Activated CD8-positive, alpha-beta memory T cell treated with anti-CD3 and anti-CD28 coated beads, Interleukin-2, amount 50 U/mL, for 48 hours (primary cell): ENCODE data around the gene CSNK1E.
A peak's percentile ranks its signal among the peaks of the same experiment; 100 is the strongest.
"Not testable (repeated sequence)": the region's sequence is repeated elsewhere in the genome, so short reads cannot be mapped to it uniquely, and the experiment has no call there.

Source experiments
- DNase-seq: peaks from one replicate; pipeline ENCODE4 v3.0.0-alpha.2; 2020

The CSNK1E gene

DNA sequence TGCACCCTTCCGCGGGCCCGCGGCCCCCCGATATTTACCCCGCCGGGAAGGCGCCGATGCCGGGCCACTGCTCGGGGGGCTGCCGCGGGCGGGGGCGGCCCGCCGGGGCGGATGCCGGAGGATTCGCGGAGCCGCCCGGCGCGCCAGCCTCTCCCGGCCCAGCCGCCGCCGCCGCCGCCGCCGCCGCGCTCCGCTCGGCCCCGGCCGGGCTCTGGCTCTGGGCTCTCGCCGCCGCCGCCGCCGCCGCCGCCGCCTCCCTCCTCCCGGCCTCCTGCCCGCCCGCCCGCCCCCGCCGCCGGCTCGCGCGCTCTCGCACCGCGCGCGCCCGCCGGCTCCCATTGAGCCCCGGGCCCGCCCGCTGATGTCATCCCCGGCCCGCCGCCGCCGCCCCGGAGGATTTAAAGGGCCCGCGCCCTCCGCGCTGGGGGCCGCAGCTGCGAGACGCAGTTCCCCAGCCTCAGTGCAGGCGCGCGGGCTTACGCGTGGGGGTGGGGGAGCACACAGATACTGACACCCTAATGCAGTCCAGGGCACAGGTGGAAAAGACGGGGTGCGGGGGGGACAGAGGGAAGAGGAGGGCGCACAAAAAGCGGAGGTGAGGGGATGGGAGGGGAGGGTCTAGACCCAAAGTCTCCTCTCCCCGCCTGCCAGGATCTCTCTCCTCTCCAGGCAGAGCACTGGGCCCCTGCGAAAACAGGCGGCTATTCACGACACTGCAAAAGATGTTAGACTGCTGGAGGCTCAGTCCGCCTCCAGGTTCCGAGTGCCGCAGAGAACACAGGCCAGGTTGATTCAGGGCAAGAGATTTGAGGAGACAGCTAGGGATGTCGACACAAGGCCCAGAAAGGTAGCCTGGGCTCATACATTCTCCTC is at the start of gene CSNK1E:
Gene CSNK1E, minus strand, starts transcription at position 312 of the 873 bp plus-strand sequence. CDS start 3,276 bp downstream, outside the sequence.
- peak; percentile 87 for DNase-seq

DNA sequence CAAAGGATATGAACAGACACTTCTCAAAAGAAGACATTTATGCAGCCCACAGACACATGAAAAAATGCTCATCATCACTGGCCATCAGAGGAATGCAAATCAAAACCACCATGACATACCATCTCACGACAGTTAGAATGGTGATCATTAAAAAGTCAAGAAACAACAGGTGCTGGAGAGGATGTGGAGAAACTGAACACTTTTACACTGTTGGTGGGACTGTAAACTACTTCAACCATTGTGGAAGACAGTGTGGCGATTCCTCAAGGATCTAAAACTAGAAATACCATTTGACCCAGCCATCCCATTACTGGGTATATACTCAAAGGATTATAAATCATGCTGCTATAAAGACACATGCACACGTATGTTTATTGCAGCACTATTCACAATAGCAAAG is 48.6 kb upstream of the CSNK1E start:
- not testable (repeated sequence) for DNase-seq

DNA sequence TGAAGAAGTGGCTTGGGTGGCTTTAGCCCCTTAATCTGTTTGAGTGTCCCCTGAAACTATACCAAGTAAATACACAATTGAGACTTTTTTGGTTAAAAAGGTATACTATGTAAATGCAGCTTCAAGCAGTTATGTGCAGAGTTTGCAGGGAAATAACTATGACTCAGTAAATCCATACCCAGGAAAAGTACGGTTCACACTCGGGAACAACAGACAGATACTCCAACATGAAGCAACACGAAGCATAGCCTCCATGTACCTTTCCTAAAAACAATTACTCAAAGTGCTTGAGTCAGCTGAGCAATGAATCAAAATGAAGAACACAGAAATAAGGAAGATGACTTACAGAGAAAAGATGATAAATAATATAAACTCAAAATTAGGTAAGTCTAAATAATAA is 47.9 kb upstream of the CSNK1E start:
- DNase-seq = not testable (repeated sequence)

DNA sequence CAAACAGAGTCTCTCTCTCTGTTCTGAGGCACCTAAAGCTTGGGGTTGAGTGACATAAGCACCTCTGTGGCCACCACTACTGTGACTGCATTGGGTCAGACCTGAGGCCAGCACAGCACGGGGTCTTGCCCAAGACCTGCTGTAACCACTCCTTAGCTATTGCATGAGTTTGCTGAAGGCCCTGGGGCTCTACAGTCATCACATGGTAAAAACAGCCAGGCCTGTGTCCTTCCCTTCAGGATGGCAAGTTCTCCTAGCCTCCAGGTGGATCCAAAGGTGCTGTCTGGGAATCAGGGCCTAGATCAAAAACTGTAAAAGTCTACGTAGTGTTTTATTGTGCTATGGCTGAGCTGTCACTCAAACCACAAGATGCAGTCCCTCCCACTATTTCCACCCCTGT is 43.3 kb upstream of the CSNK1E start:
- DNase-seq = not testable (repeated sequence)

DNA sequence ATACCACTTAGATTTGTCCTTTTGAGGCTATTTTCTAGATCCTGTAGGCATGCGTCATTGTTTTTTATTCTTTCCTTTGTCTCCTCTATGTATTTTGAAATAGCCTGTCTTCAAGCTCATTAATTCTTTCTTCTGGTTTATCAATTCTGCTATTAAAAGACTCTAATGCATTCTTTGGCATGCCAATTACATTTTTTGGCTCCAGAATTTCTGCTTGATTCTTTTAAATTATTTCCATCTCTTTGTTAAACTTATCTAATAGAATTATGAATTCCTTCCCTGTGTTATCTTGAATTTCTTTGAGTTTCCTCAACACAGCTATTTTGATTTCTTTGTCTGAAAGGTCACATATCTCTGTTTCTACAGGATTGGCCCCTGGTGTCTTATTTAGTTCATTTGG is 42.6 kb upstream of the CSNK1E start:
- DNase-seq = not testable (repeated sequence)

DNA sequence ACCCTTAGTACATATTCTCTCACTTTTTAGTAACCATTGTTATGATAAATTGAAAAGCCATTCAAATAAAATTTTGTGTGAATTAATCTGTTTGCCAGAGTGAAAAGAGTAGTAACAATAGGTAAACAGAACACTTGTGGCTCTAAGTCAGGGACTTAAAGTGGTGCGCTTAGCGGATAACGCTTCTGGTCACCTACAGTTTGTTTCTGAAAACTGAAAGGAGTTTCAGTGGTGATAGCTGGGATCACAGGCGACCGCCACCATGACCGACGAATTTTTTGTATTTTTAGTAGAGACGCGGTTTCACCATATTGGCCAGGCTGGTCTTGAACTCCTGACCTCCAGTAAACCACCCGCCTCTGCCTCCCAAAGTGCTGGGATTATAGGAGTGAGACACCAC is 40.7 kb upstream of the CSNK1E start:
- not testable (repeated sequence) for DNase-seq

DNA sequence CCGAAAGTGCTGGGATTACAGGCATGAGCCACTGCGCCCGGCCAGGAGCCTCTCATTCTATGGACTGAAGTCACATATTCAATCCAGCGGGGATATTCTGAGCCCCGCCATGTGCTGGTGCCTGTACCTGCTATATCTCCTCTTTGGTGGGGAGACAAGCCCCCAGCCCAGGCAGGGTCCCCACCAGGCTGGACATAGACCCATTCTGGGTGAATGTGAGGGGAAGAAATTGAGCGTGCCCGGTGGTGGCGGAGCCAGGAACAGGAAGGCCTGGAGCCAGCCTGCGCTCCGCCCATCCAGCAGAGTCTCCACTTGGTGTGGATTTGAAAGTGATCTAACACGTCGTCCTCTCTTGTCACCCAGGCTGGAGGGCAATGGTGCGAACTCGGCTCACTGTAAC is 38.0 kb upstream of the CSNK1E start:
- DNase-seq = peak; percentile 42

DNA sequence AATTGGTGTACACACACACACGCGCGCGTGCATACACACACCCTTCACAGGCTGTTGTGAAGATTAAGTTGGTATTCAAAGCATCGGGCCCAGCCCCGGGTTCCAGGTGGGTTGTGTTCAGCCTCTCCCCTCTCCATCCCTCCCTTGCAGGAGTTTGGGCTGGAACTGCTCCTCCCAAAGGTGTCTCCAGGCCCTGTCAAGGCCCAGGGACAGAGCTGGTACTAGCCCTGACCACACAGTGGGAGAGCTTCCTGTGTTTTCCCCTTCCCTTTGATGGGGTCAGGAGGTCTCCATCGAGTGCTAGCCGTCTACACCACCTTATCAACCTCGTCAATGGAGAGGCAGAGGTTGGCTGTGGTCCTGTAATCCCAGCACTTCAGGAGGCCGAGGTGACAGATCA is 36.5 kb upstream of the CSNK1E start:
- peak; percentile 50 for DNase-seq

DNA sequence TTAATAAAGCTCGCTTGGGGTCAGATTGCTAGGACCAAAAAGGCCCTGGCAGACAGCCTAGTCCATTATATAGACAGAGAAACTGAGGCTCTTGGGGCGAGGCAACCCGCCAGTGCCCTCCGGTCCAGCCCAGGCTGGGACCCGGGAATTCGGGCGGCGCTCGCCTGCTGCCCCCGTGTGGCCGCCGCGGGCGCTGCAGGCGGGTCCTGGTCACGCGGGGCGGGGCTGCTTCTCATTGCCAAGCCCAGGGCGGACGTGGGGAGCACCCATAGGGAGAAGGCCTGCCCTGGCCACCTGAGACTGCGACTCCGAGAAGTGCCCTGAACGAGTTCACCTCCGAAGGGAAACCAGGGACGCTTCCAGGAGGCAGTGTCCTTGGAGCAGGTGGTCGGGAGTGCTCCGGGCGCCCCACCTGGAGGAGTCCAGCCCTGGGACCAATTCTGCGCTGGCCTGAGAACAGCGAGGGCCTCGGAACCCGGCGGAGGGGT is 36.0 kb upstream of the CSNK1E start:
- peak; percentile 95 for DNase-seq

DNA sequence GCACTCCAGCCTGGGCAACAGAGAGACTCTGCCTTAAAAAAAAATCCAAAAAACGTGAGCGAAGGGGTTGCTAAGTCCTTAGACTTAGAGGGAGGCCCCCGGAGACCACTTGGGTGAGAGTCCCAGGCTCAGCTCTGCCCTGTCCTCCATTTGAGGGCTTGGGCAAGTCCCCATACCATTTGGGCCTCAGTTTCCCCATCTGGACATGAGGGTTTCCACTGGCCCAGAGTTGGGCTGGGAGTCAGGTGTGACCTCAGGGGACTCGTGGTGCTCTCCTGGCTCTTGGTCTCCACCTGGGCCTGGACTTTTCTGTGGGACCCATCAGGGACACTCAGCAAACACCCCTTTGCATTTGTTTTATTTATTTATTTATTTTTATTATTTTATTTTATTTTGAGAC is 35.2 kb upstream of the CSNK1E start:
- peak; percentile 48 for DNase-seq

DNA sequence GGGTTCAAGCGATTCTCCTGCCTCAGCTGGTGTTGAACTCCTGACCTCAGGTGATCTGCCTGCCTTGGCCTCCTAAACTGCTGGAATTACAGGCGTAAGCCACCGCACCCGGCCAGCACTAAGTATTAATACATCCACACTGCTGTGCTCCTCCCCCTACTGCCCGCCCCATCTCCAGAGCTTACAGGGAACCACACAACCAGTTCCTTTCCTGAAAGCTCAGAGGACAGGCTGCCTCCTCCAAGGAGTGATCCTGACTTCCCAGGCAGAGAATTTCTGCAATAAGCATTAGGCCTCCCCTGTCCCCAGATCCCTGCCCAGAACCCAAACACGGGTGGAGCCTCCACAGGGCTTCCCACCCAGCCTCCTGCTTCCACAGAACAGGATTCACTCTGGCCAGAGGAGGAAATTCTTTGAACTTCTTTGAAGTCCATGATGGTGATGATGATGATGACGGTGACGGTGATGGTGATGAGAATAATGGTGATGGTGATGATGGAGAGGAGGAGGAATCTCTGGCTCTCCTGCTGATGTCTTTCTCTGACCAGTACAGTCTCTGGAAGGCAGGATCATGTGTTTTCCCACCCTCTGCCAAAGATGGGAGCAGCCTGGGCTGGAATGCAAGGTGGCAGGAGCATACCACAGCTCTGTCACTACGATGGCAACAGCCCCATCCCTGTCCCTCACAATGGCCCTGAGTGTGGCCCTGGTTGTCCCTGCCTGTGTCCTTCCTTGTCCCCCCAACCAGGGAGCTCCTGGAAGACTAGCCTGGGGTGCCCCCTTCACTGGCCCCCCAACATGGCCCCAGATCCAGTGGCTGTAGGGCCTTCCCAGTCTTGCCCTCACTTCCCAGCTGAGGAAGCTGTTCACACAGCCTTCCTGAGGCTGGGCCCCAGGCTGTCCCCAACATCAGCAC is 33.5 kb upstream of the CSNK1E start:
- peak; percentile 40 for DNase-seq

DNA sequence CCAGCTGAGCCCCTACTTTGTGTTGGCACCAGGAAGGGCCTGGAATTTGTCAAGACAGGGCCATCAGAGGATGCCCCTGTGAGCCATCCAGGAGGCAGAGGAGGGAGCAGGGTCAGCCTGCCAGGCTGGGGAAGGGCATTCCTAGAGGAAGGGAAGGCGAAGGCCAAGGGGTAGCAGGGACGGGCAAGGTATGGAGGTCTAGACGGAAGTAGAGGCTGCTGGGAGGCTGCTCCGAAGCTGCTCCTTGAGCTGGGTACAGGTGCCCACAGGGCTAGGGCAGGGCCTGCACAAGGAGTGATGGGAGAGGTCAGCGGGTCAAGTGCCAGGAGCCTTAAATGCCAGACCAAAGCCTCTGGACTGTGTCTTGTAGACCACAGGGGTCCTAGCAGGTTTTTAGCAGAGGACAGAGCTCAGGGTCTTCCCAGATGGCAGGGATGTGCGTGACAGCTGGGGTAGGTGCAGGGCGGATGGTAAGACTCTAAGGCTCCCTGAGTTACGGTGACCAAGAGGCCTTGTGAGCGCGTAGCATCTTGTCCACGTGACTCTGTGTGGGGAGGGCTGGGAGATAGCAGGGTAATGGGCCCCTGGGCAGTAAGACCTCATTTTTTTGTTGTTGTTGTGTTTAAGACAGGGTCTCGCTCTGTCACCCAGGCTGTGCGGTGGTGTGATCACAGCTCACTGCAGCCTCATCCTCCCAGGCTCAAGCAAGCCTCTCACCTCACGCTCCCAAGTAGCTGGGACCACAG is 31.7 kb upstream of the CSNK1E start:
- DNase-seq = peak; percentile 44

DNA sequence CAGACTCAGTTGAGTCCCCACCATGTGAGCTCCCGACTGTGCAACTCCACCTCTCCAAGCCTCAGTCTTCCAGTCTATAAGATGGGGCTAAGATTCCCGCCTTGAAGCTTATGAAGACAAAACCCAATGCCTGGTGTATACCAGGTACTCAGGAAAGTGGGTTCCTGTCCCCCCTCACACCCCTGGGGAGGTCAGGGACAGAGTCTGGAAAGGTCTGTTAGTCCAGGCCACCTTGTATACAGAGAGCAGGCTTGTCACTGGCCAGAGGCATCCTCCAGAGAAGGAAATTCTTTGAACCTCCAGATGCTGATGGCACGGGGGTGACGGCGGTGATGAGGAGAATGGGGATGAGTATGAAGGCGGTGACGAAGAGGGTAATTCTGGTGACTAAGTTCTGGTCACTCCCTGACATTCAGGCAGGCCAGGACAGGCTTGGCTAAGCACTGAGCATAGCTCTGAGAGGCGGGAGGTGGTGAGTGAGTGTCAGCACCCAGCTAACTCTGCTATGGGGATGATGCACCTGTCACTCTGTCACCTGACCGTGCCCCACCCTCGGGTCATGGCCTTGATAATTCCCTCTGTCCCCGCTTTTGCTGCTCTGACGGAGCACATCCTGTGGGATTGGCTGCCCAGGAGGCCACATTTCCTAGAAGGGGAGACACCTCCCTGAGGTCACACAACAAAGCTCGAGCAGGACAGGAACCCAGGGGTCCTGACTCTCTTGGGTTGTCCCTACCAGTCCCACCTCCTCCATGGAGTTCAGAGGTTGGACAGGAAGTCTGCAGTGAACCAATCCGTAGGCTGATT is 30.9 kb upstream of the CSNK1E start:
- peak; percentile 50 for DNase-seq

DNA sequence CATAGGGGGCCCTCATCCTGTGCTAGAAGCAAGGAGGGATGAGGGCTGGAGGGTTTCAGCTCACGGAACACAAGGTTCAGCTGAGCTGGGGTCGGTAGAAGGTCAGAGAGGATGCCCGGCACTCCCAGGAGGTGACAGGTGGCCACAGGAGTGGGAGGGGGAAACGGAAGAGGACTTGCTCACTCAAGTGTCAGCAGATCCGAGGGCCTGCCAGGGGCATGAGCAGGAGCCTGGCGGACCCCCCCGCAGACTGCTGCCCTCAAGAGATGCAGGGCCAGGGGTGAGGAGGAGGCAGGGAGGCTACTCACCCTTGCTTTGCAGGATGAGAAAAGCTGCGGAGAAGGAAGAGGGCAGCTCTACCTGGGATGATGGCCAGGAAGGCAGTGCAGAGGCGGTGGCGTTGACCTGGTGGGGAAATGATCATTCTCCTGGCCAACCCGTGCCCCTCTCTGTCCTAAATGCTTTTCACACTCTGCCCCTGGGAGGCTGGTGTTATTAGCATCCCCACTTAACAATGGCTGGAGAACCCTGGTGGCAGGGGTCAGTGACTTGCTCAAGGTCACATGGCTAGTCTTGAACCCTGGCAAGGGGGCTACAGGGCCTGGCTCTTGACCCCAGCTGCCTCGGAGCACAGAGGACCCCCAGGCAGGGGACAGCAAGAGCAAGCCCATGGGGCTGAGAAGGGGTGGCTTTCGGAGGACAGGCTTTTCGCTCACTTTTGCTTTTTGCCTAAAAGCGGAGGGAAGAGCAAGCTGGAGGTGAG is 30.1 kb upstream of the CSNK1E start:
- peak; percentile 46 for DNase-seq

DNA sequence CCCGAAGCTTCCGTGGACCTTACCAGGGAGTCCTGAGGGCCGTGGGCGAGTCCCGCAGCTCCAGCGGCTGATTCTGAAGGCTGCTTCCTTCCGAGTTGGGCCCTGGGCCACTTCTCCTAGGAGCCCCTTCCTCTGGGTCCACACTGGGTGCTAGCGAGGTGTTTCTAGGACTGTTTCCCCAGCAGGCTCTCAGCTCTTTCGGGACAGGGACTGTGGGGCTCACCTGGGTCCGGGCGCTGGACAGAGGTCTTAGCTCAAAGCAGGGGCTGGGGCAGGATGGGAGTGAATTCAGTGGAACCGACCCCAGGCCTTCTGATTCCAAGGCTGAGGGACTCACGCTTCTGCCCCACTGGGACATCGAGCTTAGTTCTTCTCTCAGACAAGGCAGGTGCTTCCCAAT is 29.3 kb upstream of the CSNK1E start:
- DNase-seq = peak; percentile 41

DNA sequence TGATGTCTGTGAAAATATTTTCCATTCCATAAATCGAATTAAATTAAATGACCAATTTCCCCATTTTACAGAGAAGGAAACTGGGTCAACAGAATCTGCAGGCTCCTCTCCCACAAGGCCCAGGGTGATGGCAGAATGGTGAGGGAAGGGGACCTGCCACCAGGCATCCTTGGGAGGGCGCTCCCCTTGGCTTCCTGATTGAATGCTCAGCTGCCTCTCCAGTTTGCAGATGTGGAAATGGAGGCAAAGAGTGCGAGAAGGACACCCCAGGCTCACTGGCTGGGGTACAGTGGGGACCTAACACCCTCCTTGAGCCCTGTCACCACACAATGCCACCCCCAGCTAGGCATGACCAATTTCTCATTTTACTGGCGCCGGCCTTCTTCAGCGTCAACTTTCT is 28.5 kb upstream of the CSNK1E start:
- DNase-seq = no peak

DNA sequence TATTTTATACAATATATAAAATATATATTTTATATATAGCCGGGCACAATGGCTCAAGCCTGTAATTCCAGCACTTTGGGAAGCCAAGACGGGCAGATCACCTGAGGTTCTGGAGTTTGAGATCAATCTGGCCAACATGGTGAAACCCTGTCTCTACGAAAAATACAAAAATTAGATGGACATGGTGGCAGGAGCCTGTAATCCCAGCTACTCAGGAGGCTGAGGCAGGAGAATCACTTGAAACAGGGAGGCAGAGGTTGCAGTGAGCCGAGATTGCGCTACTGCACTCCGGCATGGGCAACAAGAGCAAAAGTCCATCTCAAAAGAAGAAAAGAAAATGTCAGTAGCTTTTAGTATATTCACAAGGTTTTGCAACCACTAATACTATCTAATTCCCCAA is 22.7 kb upstream of the CSNK1E start:
- peak; percentile 8 for DNase-seq

DNA sequence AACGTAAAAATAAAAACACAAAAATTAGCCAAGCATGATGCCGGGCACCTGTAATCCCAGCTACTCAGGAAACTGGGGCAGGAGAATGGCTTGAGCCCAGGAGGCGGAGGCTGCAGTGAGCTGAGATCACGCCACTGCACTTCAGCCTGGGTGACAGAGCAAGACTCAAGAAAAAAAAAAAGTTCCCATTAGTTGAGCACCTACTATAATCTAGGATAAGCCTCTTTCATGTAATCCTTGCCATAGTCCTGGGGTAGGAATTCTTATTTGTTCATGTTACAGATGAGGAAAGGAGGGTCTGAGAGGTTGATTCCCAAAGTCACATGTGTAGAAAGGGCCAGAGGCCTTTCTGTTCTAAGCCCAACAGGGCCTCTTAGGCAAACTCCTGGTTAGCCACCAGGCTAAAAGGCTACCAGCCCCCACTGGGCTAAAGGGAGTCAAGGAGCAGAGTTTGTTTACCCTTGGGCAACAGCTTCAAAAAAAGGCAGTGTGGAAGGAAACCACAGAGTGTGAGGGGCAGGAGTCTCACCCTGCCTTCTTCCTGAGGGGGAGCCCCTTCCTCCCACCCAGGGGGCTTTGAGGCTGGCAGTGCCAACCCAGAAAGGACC is 21.6 kb upstream of the CSNK1E start:
- no peak for DNase-seq

DNA sequence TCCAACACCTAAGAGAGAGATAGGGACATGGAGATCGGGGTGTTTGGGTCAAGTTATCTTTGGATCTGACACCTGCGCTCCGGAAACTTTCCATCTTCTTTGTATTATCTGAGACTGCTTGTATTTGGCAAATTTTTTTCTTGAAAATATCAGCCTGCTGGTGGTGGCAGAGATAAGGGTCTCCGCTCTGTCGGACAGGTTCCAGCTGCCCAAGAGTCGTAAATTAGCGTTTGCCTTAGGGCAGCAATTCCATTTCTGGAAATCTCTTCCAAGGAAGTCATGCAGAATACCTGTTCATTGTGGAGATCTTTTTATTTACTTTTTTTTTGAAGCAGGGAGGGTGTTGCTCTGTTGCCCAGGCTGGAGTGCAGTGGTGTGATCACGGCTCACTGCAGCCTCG is 19.5 kb upstream of the CSNK1E start:
- DNase-seq = no peak

DNA sequence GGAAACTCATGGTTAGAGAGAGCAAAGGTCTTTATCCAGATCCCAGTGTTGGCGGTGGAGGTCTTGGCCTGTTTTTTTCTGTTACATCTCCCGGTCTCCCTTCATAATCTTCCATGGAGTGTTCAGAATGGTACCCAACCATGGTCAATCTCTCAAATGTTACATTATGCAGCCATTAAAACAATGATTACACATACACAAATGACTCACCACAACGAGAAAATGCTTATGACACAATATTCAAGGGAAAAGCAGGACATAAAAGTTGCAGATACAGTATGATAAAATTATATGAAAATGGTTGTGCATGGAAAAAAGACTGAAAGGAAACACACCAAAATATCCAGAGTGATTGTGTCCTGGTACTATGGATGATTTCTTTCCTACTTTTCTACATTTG is 17.8 kb upstream of the CSNK1E start:
- no peak for DNase-seq

DNA sequence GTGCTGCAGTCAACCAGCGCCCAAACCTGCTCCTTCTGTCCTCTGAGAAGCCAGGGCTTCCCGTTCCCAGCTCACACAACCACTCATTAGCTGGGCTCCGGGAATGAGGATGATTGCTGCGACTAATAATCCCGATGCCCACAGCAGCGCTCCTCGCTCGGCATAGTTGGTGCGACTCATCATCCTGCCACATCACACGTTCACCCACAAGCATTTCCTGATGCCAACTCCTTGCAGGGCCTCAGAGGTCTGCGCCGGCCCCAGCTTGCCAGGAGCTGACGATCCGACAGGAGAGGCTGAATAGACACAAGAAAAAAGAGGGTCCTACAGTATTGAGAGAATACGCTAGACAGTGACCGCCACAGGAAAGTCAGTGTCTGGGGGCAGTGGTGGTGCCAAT is 10.6 kb upstream of the CSNK1E start:
- DNase-seq = no peak
